Measurements from ENCODE around the gene LTA.

The LTA gene

DNA sequence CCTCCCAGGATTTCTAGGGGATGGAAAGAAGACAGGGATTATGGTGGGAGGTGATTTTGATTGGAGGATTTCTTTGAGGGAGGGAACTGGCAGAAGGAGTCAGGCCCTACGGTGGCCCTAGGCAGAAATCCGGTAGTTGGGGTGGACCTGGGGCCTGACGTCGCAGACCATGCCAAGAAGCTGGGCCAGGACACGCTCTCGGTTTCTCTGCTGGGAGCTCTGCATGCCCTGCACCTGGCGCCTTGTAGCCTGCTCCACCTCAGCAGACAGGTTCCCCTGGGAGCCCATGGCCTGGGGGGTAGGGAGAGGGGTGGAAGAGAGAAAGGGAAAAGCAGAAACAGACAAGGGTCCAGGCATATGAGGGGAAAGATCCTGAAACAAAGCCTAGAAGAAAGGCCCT is 26.8 kb upstream of the LTA start:
- no peak for DNase-seq
- no peaks in the 10 kb centered on the region for H3K27me3 ChIP-seq (replicated peaks)
- no peak overlapping the region for H3K4me3 ChIP-seq (ENCODE audit: low read depth, low read length)
- in situ Hi-C loops (cut with HindIII; ENCODE audit: low pct_ligation_motif_present, low sequenced_read_pairs): no loop called here
- no peak overlapping the region for H3K27ac ChIP-seq
- TF ChIP-seq, protein P1, sequence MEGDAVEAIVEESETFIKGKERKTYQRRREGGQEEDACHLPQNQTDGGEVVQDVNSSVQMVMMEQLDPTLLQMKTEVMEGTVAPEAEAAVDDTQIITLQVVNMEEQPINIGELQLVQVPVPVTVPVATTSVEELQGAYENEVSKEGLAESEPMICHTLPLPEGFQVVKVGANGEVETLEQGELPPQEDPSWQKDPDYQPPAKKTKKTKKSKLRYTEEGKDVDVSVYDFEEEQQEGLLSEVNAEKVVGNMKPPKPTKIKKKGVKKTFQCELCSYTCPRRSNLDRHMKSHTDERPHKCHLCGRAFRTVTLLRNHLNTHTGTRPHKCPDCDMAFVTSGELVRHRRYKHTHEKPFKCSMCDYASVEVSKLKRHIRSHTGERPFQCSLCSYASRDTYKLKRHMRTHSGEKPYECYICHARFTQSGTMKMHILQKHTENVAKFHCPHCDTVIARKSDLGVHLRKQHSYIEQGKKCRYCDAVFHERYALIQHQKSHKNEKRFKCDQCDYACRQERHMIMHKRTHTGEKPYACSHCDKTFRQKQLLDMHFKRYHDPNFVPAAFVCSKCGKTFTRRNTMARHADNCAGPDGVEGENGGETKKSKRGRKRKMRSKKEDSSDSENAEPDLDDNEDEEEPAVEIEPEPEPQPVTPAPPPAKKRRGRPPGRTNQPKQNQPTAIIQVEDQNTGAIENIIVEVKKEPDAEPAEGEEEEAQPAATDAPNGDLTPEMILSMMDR (IDR thresholded peaks at IDR 0.05; ENCODE audit: low read depth, low read length, missing control alignments): no peak
- H3K36me3 ChIP-seq (replicated peaks): peaks cover 13% of the 10 kb centered on the region

DNA sequence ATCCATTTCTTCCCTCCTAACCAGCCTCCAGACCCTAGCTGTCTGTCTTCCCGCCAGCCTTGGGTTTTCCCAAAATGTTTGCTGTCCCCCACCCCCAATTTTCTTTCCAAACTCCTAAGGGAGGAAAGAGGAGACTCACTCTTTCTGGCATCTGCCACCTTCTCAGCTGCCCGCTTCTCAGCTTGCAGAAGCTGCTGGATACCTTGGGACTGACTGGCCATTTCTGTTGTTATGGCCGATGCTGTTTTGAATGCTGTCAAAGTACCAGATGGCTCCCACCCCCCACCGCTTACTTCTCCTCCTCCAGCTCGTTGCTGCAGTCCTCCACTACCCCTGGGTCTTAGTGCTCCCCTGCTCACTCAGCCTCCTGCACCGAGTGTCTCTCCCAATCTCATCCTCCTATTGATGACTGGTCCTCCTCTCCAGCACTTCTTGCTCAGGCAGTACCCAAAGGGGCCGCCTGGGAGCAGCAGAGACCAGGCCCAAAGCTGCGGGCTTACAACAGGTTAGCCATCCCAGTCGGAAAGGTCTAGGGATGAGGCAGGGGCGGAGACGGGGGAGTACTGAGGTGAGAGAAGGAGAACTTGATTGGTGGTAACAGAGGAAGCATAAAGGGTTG is 25.6 kb upstream of the LTA start, which contains the start of gene ATP6V1G2:
TSS of gene ATP6V1G2 (minus strand) at position 270 of the 619 bp plus-strand sequence. CDS start at position 221, 49 bp downstream.
- Histone ChIP-seq H3K36me3 (replicated peaks) (peaks cover 12% of the 10 kb centered on the region), H3K27me3 (replicated peaks) (no peaks in the 10 kb centered on the region), H3K27ac (peak within 1 kb of the TSS; percentile 75), H3K4me3 (ENCODE audit: low read depth, low read length) (peak within 1 kb of the TSS; percentile 57)
- in situ Hi-C loops (cut with HindIII; ENCODE audit: low pct_ligation_motif_present, low sequenced_read_pairs): no loop called here
- DNase-seq: peak; percentile 94
- TF ChIP-seq, protein P1 (IDR thresholded peaks at IDR 0.05; ENCODE audit: low read depth, low read length, missing control alignments): peak; percentile 100

DNA sequence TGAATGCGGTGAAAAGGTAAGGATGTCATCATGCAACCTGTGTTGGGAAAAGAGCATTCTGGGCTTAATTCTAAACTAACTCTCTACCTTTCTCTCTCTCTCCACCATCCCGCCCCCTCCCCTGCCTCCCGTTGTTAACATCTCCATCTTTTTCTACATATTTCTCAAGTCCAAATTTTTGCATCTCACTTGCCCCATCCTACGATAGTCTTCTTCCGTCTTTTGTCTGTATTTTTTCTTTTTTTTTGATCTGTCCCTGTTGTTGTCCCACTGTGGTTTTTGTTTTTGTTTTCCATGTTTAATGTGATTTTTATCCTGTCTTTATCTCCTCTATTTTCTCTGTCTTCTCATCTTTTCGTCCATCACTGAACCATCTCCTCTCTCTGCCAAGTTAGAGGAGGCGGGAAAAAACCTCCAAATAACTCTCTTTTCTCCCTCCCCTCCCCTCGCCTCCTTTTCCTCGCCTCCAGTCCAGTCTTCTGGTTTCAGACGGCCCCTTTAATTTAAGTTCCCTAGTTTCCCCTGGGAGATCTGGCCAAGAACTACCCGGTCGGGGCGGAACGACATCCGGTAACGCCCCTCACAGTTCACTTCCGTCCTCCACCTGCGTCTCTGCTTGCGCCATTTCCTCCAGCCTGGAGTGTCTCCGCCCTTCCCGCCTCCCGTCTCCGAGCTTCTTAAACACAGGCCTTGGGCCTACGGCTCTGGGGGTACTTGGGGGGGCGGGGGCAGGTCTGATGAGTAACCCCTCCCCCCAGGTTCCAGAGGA is 24.9 kb upstream of the LTA start, which contains the start of gene NFKBIL1:
TSS of gene NFKBIL1 (plus strand) at position 651 of the 769 bp plus-strand sequence. CDS start at position 738, 87 bp downstream.
- TF ChIP-seq, protein P1 (IDR thresholded peaks at IDR 0.05; ENCODE audit: low read depth, low read length, missing control alignments): no peak
- H3K27ac ChIP-seq: peak within 1 kb of the TSS; percentile 75
- peak; percentile 96 for DNase-seq
- H3K4me3 ChIP-seq (ENCODE audit: low read depth, low read length): peak within 1 kb of the TSS; percentile 57
- in situ Hi-C loops (cut with HindIII; ENCODE audit: low pct_ligation_motif_present, low sequenced_read_pairs): no loop called here
- peaks cover 11% of the 10 kb centered on the region for H3K36me3 ChIP-seq (replicated peaks)
- H3K27me3 ChIP-seq (replicated peaks): no peaks in the 10 kb centered on the region

DNA sequence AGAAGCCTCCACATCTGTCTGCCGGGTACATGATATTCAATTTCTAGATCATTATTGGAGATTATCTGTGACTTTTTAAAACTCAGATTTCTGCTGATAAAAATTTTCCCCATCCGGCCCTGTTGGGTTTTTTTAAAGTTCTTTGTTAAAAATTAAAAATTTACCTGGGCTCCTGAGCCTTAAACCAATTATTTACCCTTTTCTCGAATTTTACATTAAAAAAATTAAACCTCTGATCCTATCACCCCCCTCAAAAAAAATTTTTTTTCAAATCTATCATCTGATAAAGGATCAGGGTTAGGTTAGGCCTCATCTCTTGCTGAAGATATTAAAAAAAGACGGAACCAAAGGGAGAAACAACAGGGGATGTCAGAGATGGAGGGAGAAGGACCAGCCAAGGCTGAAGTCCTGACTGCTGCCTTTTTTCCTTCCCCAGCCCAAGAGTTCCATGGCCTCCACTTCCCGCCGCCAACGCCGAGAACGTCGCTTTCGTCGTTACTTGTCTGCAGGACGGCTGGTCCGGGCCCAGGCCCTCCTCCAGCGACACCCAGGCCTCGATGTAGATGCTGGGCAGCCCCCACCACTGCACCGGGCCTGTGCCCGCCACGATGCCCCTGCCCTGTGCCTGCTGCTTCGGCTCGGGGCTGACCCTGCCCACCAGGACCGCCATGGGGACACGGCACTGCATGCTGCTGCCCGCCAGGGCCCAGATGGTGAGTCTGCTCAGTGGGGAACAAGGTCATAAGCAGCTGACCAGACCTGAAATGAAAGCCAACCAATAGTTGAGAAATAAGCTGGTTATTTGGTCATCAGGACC is 24.2 kb upstream of the LTA start:
- peaks cover 11% of the 10 kb centered on the region for H3K36me3 ChIP-seq (replicated peaks)

DNA sequence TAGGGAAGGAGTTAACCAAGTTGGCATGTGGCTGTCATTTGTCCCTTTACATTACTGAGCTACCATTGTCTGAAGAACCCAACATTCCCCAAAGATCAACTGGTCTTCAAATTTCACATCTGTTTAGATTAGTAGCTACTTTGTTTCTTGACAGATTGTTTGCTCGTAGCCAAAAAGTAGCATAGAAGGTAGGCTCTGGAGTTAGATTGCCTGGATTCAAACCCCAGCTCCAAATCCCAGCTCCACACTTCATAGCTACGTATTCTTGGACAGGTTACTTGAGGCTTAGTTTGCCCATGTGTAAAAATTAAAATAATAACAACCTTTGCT is 23.6 kb upstream of the LTA start:
- no peak overlapping the region for H3K27ac ChIP-seq
- in situ Hi-C loops (cut with HindIII; ENCODE audit: low pct_ligation_motif_present, low sequenced_read_pairs): no loop called here
- DNase-seq: no peak
- no peak overlapping the region for H3K4me3 ChIP-seq (ENCODE audit: low read depth, low read length)
- no peaks in the 10 kb centered on the region for H3K27me3 ChIP-seq (replicated peaks)
- H3K36me3 ChIP-seq (replicated peaks): peaks cover 15% of the 10 kb centered on the region
- TF ChIP-seq, protein P1 (IDR thresholded peaks at IDR 0.05; ENCODE audit: low read depth, low read length, missing control alignments): no peak

More for the DNA sequence above, 24.2 kb upstream of the LTA start:
- Histone ChIP-seq H3K4me3 (ENCODE audit: low read depth, low read length) (peak overlapping the region; percentile 57), H3K27me3 (replicated peaks) (no peaks in the 10 kb centered on the region), H3K27ac (peak overlapping the region; percentile 75)
- TF ChIP-seq, protein P1 (IDR thresholded peaks at IDR 0.05; ENCODE audit: low read depth, low read length, missing control alignments): no peak
- no peak for DNase-seq
- in situ Hi-C loops (cut with HindIII; ENCODE audit: low pct_ligation_motif_present, low sequenced_read_pairs): no loop called here

Measured in brain microvascular endothelial cell (primary cell).